AG09309 (cell line): ENCODE data around the gene GPNMB.
A peak's percentile ranks its signal among the peaks of the same experiment; 100 is the strongest.
"Not testable (repeated sequence)": the region's sequence is repeated elsewhere in the genome, so short reads cannot be mapped to it uniquely, and the experiment has no call there.

ENCODE experiments used
- DNase-seq: peaks from one replicate; pipeline ENCODE4 v3.0.0-alpha.2; 2010; ENCODE audit warnings: low read depth
- H3K4me3 ChIP-seq: 2 replicates; pipeline ENCODE4 v1.5.1; 2011; ENCODE audit warnings: mild to moderate bottlenecking, low read depth, low read length, moderate library complexity; ENCODE audit not compliant: control insufficient read depth
- TF ChIP-seq, protein P1 (sequence below): IDR thresholded peaks from 2 replicates; pipeline ENCODE4 v1.5.1; 2011; ENCODE audit warnings: mild to moderate bottlenecking, low read depth, low read length, inconsistent platforms; ENCODE audit not compliant: insufficient read depth, control insufficient read depth; ENCODE audit errors: missing control alignments

Gene GPNMB

DNA sequence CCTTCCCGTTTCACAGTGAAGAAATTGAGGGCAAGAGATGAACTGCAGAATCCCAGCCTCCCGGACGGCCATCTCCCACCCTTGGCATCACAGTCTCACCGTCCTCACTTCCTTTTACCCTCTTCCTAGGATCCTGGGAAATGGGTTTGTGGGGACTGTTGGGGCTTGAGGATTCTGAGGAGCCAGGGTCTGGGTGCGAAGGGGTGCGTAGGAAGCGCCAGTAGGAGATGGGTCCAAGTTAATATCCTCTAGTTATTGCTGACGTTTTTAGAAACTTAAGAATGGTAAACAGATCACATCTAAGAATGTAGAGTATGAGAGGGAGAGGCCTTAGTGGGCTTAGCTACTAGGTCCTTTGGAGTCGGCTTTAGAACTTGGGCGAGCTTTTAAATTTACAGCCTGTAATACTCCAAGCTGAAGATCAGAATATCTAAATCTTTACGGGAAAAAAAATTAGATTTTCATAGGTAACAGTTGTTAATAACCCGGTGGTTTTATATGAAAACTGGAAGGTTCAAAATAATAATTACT lies 53.3 kb downstream of the GPNMB start:
- H3K4me3 ChIP-seq: peak overlapping the region; percentile 85
- DNase-seq: no peak

DNA sequence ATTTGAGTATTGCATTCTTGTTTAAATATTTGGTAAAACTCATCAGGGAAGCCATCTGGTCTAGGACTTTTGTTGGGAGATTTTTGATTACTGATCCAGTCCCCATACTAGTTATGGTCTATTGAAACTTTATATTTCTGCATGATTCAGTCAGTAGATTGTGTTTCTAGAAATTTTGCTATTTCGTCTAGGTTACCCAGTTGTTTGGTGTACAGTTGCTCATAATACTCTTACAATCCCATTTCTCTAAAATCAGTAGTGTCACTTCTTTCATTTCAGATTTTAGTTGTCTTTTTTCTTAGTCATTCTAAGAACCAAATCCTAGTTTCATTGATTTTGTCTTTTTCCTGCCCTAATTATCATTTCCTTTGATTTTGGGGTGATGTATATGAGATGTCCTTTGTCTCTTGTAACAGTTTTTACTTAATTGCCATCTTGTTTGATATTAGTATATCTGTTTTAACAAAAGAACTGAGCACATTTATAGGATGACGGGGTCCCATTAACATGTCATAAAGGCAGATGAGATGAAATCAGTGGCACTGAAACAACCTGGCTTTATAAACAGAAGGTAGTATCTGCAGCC lies 60.5 kb downstream of the GPNMB start:
- TF ChIP-seq, protein P1, sequence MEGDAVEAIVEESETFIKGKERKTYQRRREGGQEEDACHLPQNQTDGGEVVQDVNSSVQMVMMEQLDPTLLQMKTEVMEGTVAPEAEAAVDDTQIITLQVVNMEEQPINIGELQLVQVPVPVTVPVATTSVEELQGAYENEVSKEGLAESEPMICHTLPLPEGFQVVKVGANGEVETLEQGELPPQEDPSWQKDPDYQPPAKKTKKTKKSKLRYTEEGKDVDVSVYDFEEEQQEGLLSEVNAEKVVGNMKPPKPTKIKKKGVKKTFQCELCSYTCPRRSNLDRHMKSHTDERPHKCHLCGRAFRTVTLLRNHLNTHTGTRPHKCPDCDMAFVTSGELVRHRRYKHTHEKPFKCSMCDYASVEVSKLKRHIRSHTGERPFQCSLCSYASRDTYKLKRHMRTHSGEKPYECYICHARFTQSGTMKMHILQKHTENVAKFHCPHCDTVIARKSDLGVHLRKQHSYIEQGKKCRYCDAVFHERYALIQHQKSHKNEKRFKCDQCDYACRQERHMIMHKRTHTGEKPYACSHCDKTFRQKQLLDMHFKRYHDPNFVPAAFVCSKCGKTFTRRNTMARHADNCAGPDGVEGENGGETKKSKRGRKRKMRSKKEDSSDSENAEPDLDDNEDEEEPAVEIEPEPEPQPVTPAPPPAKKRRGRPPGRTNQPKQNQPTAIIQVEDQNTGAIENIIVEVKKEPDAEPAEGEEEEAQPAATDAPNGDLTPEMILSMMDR: no peak
- no peak overlapping the region for H3K4me3 ChIP-seq

More for the DNA sequence above, 53.3 kb downstream of the GPNMB start:
- TF ChIP-seq, protein P1: no peak

DNA sequence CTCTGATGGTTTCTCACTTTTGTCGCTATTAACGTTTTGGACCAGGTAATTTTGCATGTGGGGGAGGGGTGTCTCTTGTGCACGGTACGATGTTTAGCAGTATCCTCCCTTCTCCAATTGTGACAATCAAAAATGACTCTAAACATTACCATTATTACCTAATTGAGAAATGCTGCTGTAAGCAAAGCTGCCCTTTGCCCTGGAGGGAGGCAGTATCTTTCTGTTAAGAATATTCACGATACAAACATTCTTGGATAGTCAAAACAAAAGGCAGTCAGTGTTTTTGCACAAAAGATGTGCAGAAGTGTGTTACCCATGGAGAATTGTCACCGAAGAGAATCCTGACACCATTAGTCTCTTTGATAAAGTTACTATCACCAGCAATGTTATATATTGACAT lies 62.2 kb downstream of the GPNMB start:
- TF ChIP-seq, protein P1: no peak
- DNase-seq: no peak
- H3K4me3 ChIP-seq: no peak overlapping the region

More for the DNA sequence above, 60.5 kb downstream of the GPNMB start:
- no peak for DNase-seq

DNA sequence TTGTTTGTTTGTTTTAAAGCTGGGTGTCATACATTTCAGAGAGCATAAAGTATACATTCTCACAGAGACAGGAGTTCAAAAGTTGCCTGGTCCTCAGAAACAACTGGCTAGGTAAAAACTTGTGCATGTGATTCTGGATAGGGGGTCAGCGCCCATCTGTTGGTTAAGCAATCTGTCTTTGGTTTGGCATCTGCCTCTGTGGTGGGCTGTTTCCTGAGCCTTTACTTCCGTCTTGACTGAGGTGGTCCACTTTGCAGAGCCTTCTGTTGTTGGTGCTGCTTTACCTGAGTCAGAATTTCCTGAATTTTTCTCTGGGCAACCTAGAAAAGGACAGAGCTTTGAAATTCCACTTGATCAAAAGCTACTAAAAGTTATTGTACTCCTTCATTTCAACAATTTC lies 65.6 kb downstream of the GPNMB start:
- H3K4me3 ChIP-seq, DNase-seq: not testable (repeated sequence)

DNA sequence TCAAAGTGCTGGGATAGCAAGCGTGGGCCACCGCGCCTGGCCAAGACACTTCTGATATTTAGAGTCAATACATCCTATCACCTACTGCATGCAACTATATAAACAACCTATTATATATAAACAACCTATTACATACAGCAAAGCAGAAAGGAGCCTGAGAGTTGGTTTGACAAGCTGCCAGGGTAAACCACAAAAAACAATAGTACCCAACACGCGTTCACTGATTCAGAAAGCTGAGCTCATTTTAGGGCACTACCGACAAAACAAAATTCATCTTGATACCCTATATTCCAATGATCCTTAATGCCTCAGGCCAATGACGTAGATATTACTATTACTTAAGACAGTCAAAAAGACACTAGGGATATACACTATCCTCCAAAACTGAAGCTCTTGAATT lies 68.8 kb downstream of the GPNMB start:
- DNase-seq: no peak
- TF ChIP-seq, protein P1: no peak
- no peak overlapping the region for H3K4me3 ChIP-seq
